K562 (cell line): ENCODE measurements around the gene KIAA0930. TPM values are rescaled to one million over a fixed set of nuclear protein-coding genes. Genes with fewer than 3 reads are reported as not detected.

Experiments
- ATAC-seq: fragments of 200-7000 bp; cut with Tn5 transposase; 3 replicates; pipeline ENCODE4 v1.9.1; 2020; ENCODE audit warnings: moderate library complexity
- BruUV-seq: library from RNA; stranded (reverse); fragments of 400-500 nt; replicated peaks from 2 replicates; lab custom pipeline; 2021; lab: Mats Ljungman, UMichigan
- CTCF ChIA-PET: fragments of 300-600 bp; formaldehyde crosslinking; extraction: SDS; loops from one replicate; lab custom pipeline; 2021; ENCODE audit warnings: low intra/inter-chr PET ratio; lab: Yijun Ruan, JAX
- POLR2A ChIA-PET: fragments of 300-600, 350-650 bp; sonication (Branson Sonifier 250); formaldehyde crosslinking; extraction: SDS; loops from one replicate; lab custom pipeline; 2021; ENCODE audit warnings: antibody characterized with exemption, inconsistent platforms; lab: Yijun Ruan, JAX
- DNase-seq, 4 experiments: peaks; one replicate each; pipeline versions ENCODE4 v3.0.0 to v3.0.0-alpha.2; 2011 to 2018; ENCODE audit warnings: low spot score in 3 of 4, mixed read lengths in 3 of 4; ENCODE audit errors: extremely low read depth in 1 of 4
- FAIRE-seq: peaks from 2 replicates; lab custom pipeline; 2011; peaks lifted over from hg19 to GRCh38; lab: Jason Lieb, UNC
- H2AFZ ChIP-seq: 2 replicates; pipeline ENCODE4 v1.6.0; 2011; ENCODE audit warnings: low read depth, low read length, control low read depth, inconsistent platforms
- H3K27ac ChIP-seq: fragments of 200-600 bp; 3 replicates; pipeline ENCODE4 v1.8.0; 2011; ENCODE audit warnings: low read depth, mild to moderate bottlenecking, control low read depth, inconsistent platforms, low read length, moderate library complexity, mixed read lengths; ENCODE audit errors: extremely low read depth
- H3K27me3 ChIP-seq, 2 experiments: fragments of 300-600 bp in 1 of 2; 2 replicates in 1 of 2; 3 replicates in 1 of 2; pipeline versions ENCODE4 v1.6.0 to v1.8.0; 2011; ENCODE audit warnings: inconsistent platforms in 2 of 2, low read length in 2 of 2, mild to moderate bottlenecking in 1 of 2, mixed read lengths in 1 of 2, moderate library complexity in 1 of 2; ENCODE audit not compliant: control insufficient read depth in 2 of 2, insufficient read depth in 2 of 2
- H3K36me3 ChIP-seq: fragments of 300-600 bp; 3 replicates; pipeline ENCODE4 v1.8.0; 2011; ENCODE audit warnings: mild to moderate bottlenecking, low read length, inconsistent platforms; ENCODE audit not compliant: control insufficient read depth, insufficient read depth
- H3K4me1 ChIP-seq, 2 experiments: fragments of 200-600 bp in 1 of 2; replicated peaks in 1 of 2; 2 replicates in 1 of 2; 3 replicates in 1 of 2; pipeline versions ENCODE4 v1.5.1 to v1.8.0; 2011; ENCODE audit warnings: inconsistent platforms in 2 of 2, low read length in 2 of 2, mild to moderate bottlenecking in 1 of 2, mixed read lengths in 1 of 2, moderate library complexity in 1 of 2; ENCODE audit not compliant: control insufficient read depth in 2 of 2, insufficient read depth in 2 of 2
- H3K4me2 ChIP-seq: 2 replicates; pipeline ENCODE4 v1.6.1; 2011; ENCODE audit warnings: low read length, control low read depth, inconsistent platforms, mixed read lengths; ENCODE audit not compliant: insufficient read depth
- H3K4me3 ChIP-seq: fragments of 200-600 bp; sonication (generic), shearing (Covaris generic); 2 replicates; pipeline ENCODE4 v1.5.1; 2016; ENCODE audit warnings: control low read depth, inconsistent platforms
- H3K79me2 ChIP-seq: fragments of 200-600 bp; 3 replicates; pipeline ENCODE4 v1.8.0; 2011; ENCODE audit warnings: low read length, inconsistent platforms; ENCODE audit not compliant: control insufficient read depth, insufficient read depth
- H3K9ac ChIP-seq, 2 experiments: 2 replicates each; pipeline versions ENCODE4 v1.6.0 to v1.6.1; 2011; ENCODE audit warnings: low read depth in 2 of 2, low read length in 2 of 2, control low read depth in 1 of 2, inconsistent platforms in 1 of 2, mild to moderate bottlenecking in 1 of 2, mixed read lengths in 1 of 2; ENCODE audit not compliant: insufficient read depth in 1 of 2
- H3K9me1 ChIP-seq: one replicate; pipeline ENCODE4 v1.6.0; 2011; ENCODE audit warnings: inconsistent platforms, mild to moderate bottlenecking, low read length, moderate library complexity; ENCODE audit not compliant: control insufficient read depth, insufficient read depth
- H3K9me3 ChIP-seq: replicated peaks from 2 replicates; pipeline ENCODE4 v1.5.1; 2011; ENCODE audit warnings: low read depth, low read length, inconsistent platforms; ENCODE audit not compliant: control insufficient read depth, insufficient read depth
- H4K20me1 ChIP-seq: replicated peaks from 2 replicates; pipeline ENCODE4 v1.6.1; 2011; ENCODE audit warnings: low read length, inconsistent platforms, mixed read lengths; ENCODE audit not compliant: control insufficient read depth, insufficient read depth
- CSDE1 ChIP-seq, 2 experiments: fragments of 450-650 bp; IDR thresholded peaks; 2 replicates each; pipeline ENCODE4 v1.6.1; 2016; ENCODE audit warnings: mild to moderate bottlenecking in 1 of 2
- ETS2 ChIP-seq: IDR thresholded peaks from 2 replicates; pipeline ENCODE4 v1.6.1; 2016; ENCODE audit warnings: borderline replicate concordance, missing genetic modification characterization, mild to moderate bottlenecking, moderate library complexity, missing compliant biosample characterization; ENCODE audit not compliant: poor library complexity, severe bottlenecking
- MEIS2 ChIP-seq: fragments of 450-650 bp; IDR thresholded peaks from 2 replicates; pipeline ENCODE4 v1.6.1; 2014; ENCODE audit warnings: mild to moderate bottlenecking; ENCODE audit not compliant: partially characterized antibody
- NFIC ChIP-seq: fragments of 450-650 bp; IDR thresholded peaks from 2 replicates; pipeline ENCODE4 v1.6.1; 2017; ENCODE audit warnings: mild to moderate bottlenecking, inconsistent platforms
- PCBP1 ChIP-seq: fragments of 200-400 bp; formaldehyde crosslinking; IDR thresholded peaks from 2 replicates; pipeline ENCODE4 v1.6.1; 2018; ENCODE audit warnings: mild to moderate bottlenecking, low read depth, low read length; ENCODE audit not compliant: poor library complexity, severe bottlenecking
- POLR2G ChIP-seq: fragments of 200-400 bp; formaldehyde crosslinking; IDR thresholded peaks from 2 replicates; pipeline ENCODE4 v1.6.1; 2017; ENCODE audit warnings: low read depth, mild to moderate bottlenecking, antibody characterized with exemption, low read length, moderate library complexity
- SPI1 ChIP-seq: IDR thresholded peaks from 2 replicates; pipeline ENCODE4 v1.6.1; 2011; ENCODE audit warnings: low read depth, low read length, control low read depth, borderline replicate concordance
- YY1 ChIP-seq, 3 experiments: IDR thresholded peaks; 2 replicates each; pipeline ENCODE4 v1.6.1; 2011; ENCODE audit warnings: low read length in 2 of 3, mild to moderate bottlenecking in 2 of 3, moderate library complexity in 2 of 3, borderline replicate concordance in 1 of 3, control low read depth in 1 of 3, low read depth in 1 of 3; ENCODE audit not compliant: insufficient read depth in 3 of 3, insufficient replicate concordance in 2 of 3, control insufficient read depth in 1 of 3, insufficient read length in 1 of 3; ENCODE audit errors: extremely low read depth in 1 of 3
- ZNF384 ChIP-seq: IDR thresholded peaks from 2 replicates; pipeline ENCODE4 v1.6.1; 2012; ENCODE audit warnings: low read depth, low read length, improper control_type of control experiment
- WGBS: fragments of 100-300 bp; shearing (Covaris generic); methylation state at CpG from one replicate; pipeline ENCODE4 v1.1.6; 2016; ENCODE audit warnings: low coverage, mixed read lengths; ENCODE audit not compliant: insufficient coverage; ENCODE audit errors: missing lambda C conversion rate; 5-methylcytosine and 5-hydroxymethylcytosine counted together
- in situ Hi-C: fragments of 300-500 bp; cut with MboI; formaldehyde crosslinking; loops from 4 replicates; pipeline ENCODE4 v1.15.0; 2018; ENCODE audit warnings: inconsistent platforms, mixed read lengths
- intact Hi-C: fragments of 100-400 bp; cut with micrococcal nuclease; formaldehyde crosslinking; loops from 2 replicates; pipeline ENCODE4 v1.14.2; 2022
- polyA plus RNA-seq, 8 experiments: library from polyadenylated mRNA; depleted of rRNA in 4 of 8; stranded (reverse) in 5 of 8; unstranded in 3 of 8; fragments of >200 nt; fragmentation: Nextera tagmentation in 2 of 8; fragmentation: Illumina TruSeq in 1 of 8; extraction: Ambion mirVana in 2 of 8; extraction: Trizol in 1 of 8; gene quantifications; 2 replicates each; pipeline versions ENCODE4 v1.2.1 to v1.2.3, GENCODE V29; 2011 to 2014; ENCODE audit warnings: inconsistent platforms in 1 of 8, missing spikeins in 1 of 8
- total RNA-seq, 7 experiments: library from RNA; depleted of rRNA in 6 of 7; stranded (reverse); fragments of >200 nt in 6 of 7; fragmentation: Illumina TruSeq in 2 of 7; extraction: Trizol in 2 of 7; gene quantifications; 2 replicates each; pipeline versions ENCODE4 v1.2.1 to v1.2.3, GENCODE V29; 2011 to 2021; ENCODE audit warnings: low replicate concordance in 1 of 7
- TF ChIP-seq, protein P1 (sequence below): fragments of 450-650 bp; IDR thresholded peaks from 2 replicates; pipeline ENCODE4 v1.6.1; 2016
- TF ChIP-seq, protein P2 (sequence below): fragments of 150-350 bp; IDR thresholded peaks from 2 replicates; pipeline ENCODE4 v1.6.1; 2014; ENCODE audit warnings: low read depth, mild to moderate bottlenecking, low read length, borderline replicate concordance
- TF ChIP-seq, protein P3 (sequence below): fragments of 250-450 bp; sonication (Bioruptor Pico); IDR thresholded peaks from 2 replicates; pipeline ENCODE4 v1.4.0; 2020; ENCODE audit warnings: mild to moderate bottlenecking, moderate library complexity

KIAA0930 gene
- total and polyA plus RNA-seq, 9 of the 15 experiments (the other 6 are each of a cell fraction or from before 2014, with no cell fraction given) = 0.24 to 12.1 (median 6.4) TPM

DNA sequence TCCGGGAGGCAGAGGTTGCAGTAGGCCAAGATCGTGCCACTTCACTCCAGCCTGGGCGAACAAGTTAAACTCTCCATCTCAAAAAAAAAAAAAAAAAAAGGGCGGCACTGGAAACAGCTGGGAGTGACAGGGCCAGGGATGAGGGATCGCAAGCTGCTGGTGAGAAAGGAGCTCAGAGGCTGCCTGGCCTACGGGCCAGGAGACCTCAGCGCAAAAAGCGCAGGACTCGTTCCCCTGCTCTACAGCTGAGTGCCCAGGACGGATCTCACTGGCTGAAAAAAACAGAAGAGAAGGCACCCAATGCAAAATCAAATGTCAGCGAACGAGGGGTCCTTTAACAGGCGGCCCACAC is 77.6 kb downstream of the KIAA0930 start:
- H3K4me1 ChIP-seq = peaks cover 5 to 20% of the 10 kb centered on the region in 2 experiments; a peak in 4 of 5 replicates
- H4K20me1 ChIP-seq = 0 out of 2 replicates have a peak, but pooled peaks cover 6% of the 10 kb centered on the region
- FAIRE-seq = no peak
- ChIA-PET POLR2A (interaction anchor here (0.6 to 0.9 kb wide), 2 partner anchors 33 to 948 kb away, joined by 3 read pairs; no protein-coding TSS in a partner anchor), CTCF (interaction anchor here (0.6 kb wide), 1 partner anchor 60 kb away, joined by 3 read pairs; no protein-coding TSS in a partner anchor)
- H3K4me3 ChIP-seq = peak overlapping the region; percentile 80
- H3K27ac ChIP-seq = peak overlapping the region; percentile 79
- peak; percentile 9 to 31 (median 21) for DNase-seq
- H3K36me3 ChIP-seq = peaks cover 28% of the 10 kb centered on the region
- no peaks in the 10 kb centered on the region for H3K9me3 ChIP-seq
- 0% methylated on average over 6 of the region's 13 CpGs for WGBS
- peak; percentile 31 for ATAC-seq
- H3K9ac ChIP-seq = peak overlapping the region; percentile 83 to 92
- peak overlapping the region; percentile 81 for H3K4me2 ChIP-seq
- no peaks in the 10 kb centered on the region for H3K9me1 ChIP-seq
- no TSS peak for BruUV-seq
- H3K79me2 ChIP-seq = peaks cover 84% of the 10 kb centered on the region
- intact Hi-C loops = no loop called here
- no peaks in the 10 kb centered on the region for H3K27me3 ChIP-seq
- in situ Hi-C loops = no loop called here
- H2AFZ ChIP-seq = peak overlapping the region; percentile 72
- TF ChIP-seq ETS2 (tag) (no peak), NFIC (no peak), CSDE1 (IDR thresholded peaks at IDR 0.05) (no peak), YY1 (IDR thresholded peaks at IDR 0.05; ENCODE audit: borderline replicate concordance in 1 of 3, control insufficient read depth in 1 of 3, extremely low read depth in 1 of 3, insufficient read depth in 3 of 3, insufficient read length in 1 of 3, insufficient replicate concordance in 2 of 3, low read depth in 1 of 3, low read length in 2 of 3) (no peak), PCBP1 (no peak), SPI1 (no peak), POLR2G (no peak), ZNF384 (peak; percentile 76), MEIS2 (no peak)
- TF ChIP-seq, protein P1, sequence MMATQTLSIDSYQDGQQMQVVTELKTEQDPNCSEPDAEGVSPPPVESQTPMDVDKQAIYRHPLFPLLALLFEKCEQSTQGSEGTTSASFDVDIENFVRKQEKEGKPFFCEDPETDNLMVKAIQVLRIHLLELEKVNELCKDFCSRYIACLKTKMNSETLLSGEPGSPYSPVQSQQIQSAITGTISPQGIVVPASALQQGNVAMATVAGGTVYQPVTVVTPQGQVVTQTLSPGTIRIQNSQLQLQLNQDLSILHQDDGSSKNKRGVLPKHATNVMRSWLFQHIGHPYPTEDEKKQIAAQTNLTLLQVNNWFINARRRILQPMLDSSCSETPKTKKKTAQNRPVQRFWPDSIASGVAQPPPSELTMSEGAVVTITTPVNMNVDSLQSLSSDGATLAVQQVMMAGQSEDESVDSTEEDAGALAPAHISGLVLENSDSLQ = peak; percentile 33; the same call in 1 of the 2 replicates
- TF ChIP-seq, protein P2, sequence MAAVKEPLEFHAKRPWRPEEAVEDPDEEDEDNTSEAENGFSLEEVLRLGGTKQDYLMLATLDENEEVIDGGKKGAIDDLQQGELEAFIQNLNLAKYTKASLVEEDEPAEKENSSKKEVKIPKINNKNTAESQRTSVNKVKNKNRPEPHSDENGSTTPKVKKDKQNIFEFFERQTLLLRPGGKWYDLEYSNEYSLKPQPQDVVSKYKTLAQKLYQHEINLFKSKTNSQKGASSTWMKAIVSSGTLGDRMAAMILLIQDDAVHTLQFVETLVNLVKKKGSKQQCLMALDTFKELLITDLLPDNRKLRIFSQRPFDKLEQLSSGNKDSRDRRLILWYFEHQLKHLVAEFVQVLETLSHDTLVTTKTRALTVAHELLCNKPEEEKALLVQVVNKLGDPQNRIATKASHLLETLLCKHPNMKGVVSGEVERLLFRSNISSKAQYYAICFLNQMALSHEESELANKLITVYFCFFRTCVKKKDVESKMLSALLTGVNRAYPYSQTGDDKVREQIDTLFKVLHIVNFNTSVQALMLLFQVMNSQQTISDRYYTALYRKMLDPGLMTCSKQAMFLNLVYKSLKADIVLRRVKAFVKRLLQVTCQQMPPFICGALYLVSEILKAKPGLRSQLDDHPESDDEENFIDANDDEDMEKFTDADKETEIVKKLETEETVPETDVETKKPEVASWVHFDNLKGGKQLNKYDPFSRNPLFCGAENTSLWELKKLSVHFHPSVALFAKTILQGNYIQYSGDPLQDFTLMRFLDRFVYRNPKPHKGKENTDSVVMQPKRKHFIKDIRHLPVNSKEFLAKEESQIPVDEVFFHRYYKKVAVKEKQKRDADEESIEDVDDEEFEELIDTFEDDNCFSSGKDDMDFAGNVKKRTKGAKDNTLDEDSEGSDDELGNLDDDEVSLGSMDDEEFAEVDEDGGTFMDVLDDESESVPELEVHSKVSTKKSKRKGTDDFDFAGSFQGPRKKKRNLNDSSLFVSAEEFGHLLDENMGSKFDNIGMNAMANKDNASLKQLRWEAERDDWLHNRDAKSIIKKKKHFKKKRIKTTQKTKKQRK = no peak
- TF ChIP-seq, protein P3, sequence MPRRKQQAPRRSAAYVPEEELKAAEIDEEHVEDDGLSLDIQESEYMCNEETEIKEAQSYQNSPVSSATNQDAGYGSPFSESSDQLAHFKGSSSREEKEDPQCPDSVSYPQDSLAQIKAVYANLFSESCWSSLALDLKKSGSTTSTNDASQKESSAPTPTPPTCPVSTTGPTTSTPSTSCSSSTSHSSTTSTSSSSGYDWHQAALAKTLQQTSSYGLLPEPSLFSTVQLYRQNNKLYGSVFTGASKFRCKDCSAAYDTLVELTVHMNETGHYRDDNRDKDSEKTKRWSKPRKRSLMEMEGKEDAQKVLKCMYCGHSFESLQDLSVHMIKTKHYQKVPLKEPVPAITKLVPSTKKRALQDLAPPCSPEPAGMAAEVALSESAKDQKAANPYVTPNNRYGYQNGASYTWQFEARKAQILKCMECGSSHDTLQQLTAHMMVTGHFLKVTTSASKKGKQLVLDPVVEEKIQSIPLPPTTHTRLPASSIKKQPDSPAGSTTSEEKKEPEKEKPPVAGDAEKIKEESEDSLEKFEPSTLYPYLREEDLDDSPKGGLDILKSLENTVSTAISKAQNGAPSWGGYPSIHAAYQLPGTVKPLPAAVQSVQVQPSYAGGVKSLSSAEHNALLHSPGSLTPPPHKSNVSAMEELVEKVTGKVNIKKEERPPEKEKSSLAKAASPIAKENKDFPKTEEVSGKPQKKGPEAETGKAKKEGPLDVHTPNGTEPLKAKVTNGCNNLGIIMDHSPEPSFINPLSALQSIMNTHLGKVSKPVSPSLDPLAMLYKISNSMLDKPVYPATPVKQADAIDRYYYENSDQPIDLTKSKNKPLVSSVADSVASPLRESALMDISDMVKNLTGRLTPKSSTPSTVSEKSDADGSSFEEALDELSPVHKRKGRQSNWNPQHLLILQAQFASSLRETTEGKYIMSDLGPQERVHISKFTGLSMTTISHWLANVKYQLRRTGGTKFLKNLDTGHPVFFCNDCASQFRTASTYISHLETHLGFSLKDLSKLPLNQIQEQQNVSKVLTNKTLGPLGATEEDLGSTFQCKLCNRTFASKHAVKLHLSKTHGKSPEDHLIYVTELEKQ (CRISPR knock-in tag) = no peak
